Transverse colon (tissue), 4 donors: ENCODE measurements around the gene AHCTF1. TPM values are rescaled to one million over a fixed set of nuclear protein-coding genes. Genes with fewer than 3 reads are reported as not detected.
"Not testable (repeated sequence)": the region's sequence is repeated elsewhere in the genome, so short reads cannot be mapped to it uniquely, and the experiment has no call there.

Experiments used
- DNase-seq: peaks from one replicate; pipeline ENCODE4 v3.0.0-alpha.2; 2019
- H3K27ac ChIP-seq, 4 donors: fragments of 200-600 bp; sonication (generic); 2 replicates each; pipeline ENCODE4 v1.5.1; 2016 to 2018; ENCODE audit warnings: inconsistent platforms in 4 of 4
- H3K27me3 ChIP-seq: fragments of 200-600 bp; sonication (generic); 2 replicates; pipeline ENCODE4 v1.5.1; 2017; ENCODE audit warnings: inconsistent platforms
- H3K36me3 ChIP-seq, 4 donors: fragments of 200-600 bp; sonication (generic); 2 replicates each; pipeline ENCODE4 v1.5.1; 2017 to 2019; ENCODE audit warnings: inconsistent platforms in 4 of 4
- H3K4me1 ChIP-seq, 4 donors: fragments of 200-600 bp; sonication (generic); 2 replicates each; pipeline ENCODE4 v1.5.1; 2017 to 2020; ENCODE audit warnings: inconsistent platforms in 4 of 4
- H3K4me3 ChIP-seq, 4 donors: fragments of 200-600 bp; sonication (generic); 1 replicate in 1 of 4; 2 replicates in 3 of 4; pipeline versions ENCODE4 v1.5.1 to v1.6.1; 2017 to 2019; ENCODE audit warnings: inconsistent platforms in 4 of 4
- H3K9me3 ChIP-seq, 2 donors: fragments of 200-600 bp; sonication (generic); 2 replicates each; pipeline ENCODE4 v1.5.1; 2017 to 2019; ENCODE audit warnings: inconsistent platforms in 2 of 2
- CTCF ChIP-seq, 5 experiments: fragments of 200-600 bp in 3 of 5; fragments of 450-650 bp in 2 of 5; sonication (generic) in 3 of 5; IDR thresholded peaks; 1 replicate in 2 of 5; 2 replicates in 3 of 5; pipeline ENCODE4 v1.5.1; 2016 to 2017; ENCODE audit warnings: antibody characterized with exemption in 5 of 5, inconsistent platforms in 3 of 5, mild to moderate bottlenecking in 2 of 5, moderate library complexity in 1 of 5
- EP300 ChIP-seq: sonication (generic); formaldehyde crosslinking; IDR thresholded peaks from one replicate; pipeline ENCODE4 v1.6.1; 2017; ENCODE audit warnings: antibody characterized with exemption, low read depth
- POLR2A ChIP-seq: fragments of 450-650 bp; IDR thresholded peaks from one replicate; pipeline ENCODE4 v1.6.1; 2016; ENCODE audit warnings: antibody characterized with exemption, mild to moderate bottlenecking, moderate library complexity
- POLR2AphosphoS5 ChIP-seq, 3 donors: sonication (generic); formaldehyde crosslinking; IDR thresholded peaks; one replicate each; pipeline ENCODE4 v1.6.1; 2016; ENCODE audit warnings: antibody characterized with exemption in 3 of 3
- WGBS, 2 donors: methylation state at CpG; one replicate each; pipeline ENCODE4 v1.1.5; 2018; ENCODE audit warnings: low coverage in 1 of 2; 5-methylcytosine and 5-hydroxymethylcytosine counted together
- in situ Hi-C, 4 donors: fragments of 200-750 bp; cut with MboI; loops; one replicate each; pipeline versions ENCODE4 v1.15.0 to v1.15.1; 2017; ENCODE audit warnings: low sequenced_read_pairs in 3 of 4, low pct_ligation_motif_present in 1 of 4, low pct_unique_long_range_greater_than_20kb in 1 of 4
- intact Hi-C: fragments of 100-400 bp; cut with DNase I; formaldehyde crosslinking; loops from one replicate; pipeline ENCODE4 v1.15.1; 2023; ENCODE audit warnings: low total_unique reads
- total RNA-seq, 4 donors: library from RNA; depleted of rRNA; stranded (reverse); fragments of >200 nt; gene quantifications; one replicate each; pipeline ENCODE4 v1.1.0, GENCODE V29; 2016

AHCTF1 gene
- total RNA-seq, 4 donors from 2014 or later: 10.0 to 113 (median 34.7) TPM

GRCh38 chr1:246875041-246876026, 56.4 kb downstream of the AHCTF1 start:
- TF ChIP-seq POLR2A (peak; percentile 28), CTCF (IDR thresholded peaks at IDR 0.05) (no peak), EP300 (no peak), POLR2AphosphoS5 (IDR thresholded peaks at IDR 0.05) (peak in 1 of 3 donors; percentile 11)
- H3K27me3 ChIP-seq: no peaks in the 10 kb centered on the region
- intact Hi-C loops: no loop called here
- H3K4me3 ChIP-seq: no peak overlapping the region
- 80 to 82% methylated on average over 6 to 8 of the region's 8 CpGs for WGBS, 2 donors
- no peaks in the 10 kb centered on the region for H3K9me3 ChIP-seq
- peaks cover 0 to 9% (median 2%) of the 10 kb centered on the region in 4 donors for H3K4me1 ChIP-seq
- DNase-seq: peak; percentile 11
- peak overlapping the region in 3 of 4 donors; percentile 12 to 63 (median 58) for H3K27ac ChIP-seq
- in situ Hi-C loops: no loop called here
- H3K36me3 ChIP-seq: peaks cover 0 to 28% (median 8%) of the 10 kb centered on the region in 4 donors

GRCh38 chr1:246865921-246866320, 65.8 kb downstream of the AHCTF1 start:
- Histone ChIP-seq H3K27ac (no peak overlapping the region), H3K4me1 (no peaks in the 10 kb centered on the region), H3K36me3 (peaks cover 0 to 63% (median 28%) of the 10 kb centered on the region in 4 donors), H3K27me3 (no peaks in the 10 kb centered on the region), H3K9me3 (no peaks in the 10 kb centered on the region), H3K4me3 (no peak overlapping the region)
- TF ChIP-seq CTCF (IDR thresholded peaks at IDR 0.05) (no peak), EP300 (no peak), POLR2A (no peak), POLR2AphosphoS5 (IDR thresholded peaks at IDR 0.05) (no peak)
- WGBS, 2 donors: 93 to 94% methylated on average over 2 of the region's 2 CpGs
- intact Hi-C loops: no loop called here
- in situ Hi-C loops: no loop called here
- DNase-seq: no peak

- 86 to 90% methylated on average over 6 to 9 of the region's 9 CpGs for WGBS, 2 donors
- in situ Hi-C loops: not testable (repeated sequence)
These were observed 68.0 kb downstream of the AHCTF1 start for GRCh38 chr1:246863791-246864190.

GRCh38 chr1:246860401-246860800, 71.3 kb downstream of the AHCTF1 start:
- H3K4me1 ChIP-seq: no peaks in the 10 kb centered on the region
- no peak for DNase-seq
- 91 to 97% methylated on average over 2 to 4 of the region's 4 CpGs for WGBS, 2 donors
- H3K27ac ChIP-seq: no peak overlapping the region
- no peak overlapping the region for H3K4me3 ChIP-seq
- H3K9me3 ChIP-seq: no peaks in the 10 kb centered on the region
- intact Hi-C loops (no loop called here), in situ Hi-C loops (no loop called here)
- H3K27me3 ChIP-seq: no peaks in the 10 kb centered on the region
- TF ChIP-seq POLR2A (no peak), CTCF (IDR thresholded peaks at IDR 0.05) (no peak), EP300 (no peak), POLR2AphosphoS5 (IDR thresholded peaks at IDR 0.05) (no peak)
- H3K36me3 ChIP-seq: peaks cover 0 to 79% (median 31%) of the 10 kb centered on the region in 4 donors

More at GRCh38 chr1:246863791-246864190, 68.0 kb downstream of the AHCTF1 start:
- intact Hi-C loops, H3K9me3 ChIP-seq, H3K4me3 ChIP-seq, H3K27me3 ChIP-seq, H3K27ac ChIP-seq, H3K4me1 ChIP-seq, DNase-seq: not testable (repeated sequence)
- H3K36me3 ChIP-seq: peaks cover 0 to 65% (median 32%) of the 10 kb centered on the region in 4 donors
